Measurements from ENCODE around the gene EDDM13. TPM values are rescaled to one million over a fixed set of nuclear protein-coding genes. Genes with fewer than 3 reads are reported as not detected.
"Not testable (repeated sequence)": the region's sequence is repeated elsewhere in the genome, so short reads cannot be mapped to it uniquely, and the experiment has no call there.

The EDDM13 gene
- total RNA-seq, 1 donor from 2014 or later: not detected

DNA sequence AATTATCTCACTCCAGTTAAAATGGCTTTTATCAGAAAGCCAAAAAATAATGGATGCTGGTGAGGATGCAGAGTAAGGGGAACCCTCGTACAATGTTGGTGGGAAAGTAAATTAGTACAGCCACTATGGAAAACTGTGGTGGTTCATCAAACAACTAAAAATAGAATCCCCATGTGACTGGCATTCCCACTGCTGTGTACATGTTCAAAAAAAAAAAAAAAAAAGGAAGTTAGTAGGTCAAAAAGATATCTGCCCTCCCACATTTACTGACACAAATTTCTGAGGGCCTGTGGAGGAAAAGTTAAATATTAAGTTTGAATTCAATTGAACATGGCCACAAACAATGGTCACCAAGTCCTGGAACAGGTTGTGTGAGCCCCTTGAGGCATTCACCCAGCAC, 51.9 kb downstream of the EDDM13 start:
- Mint-ChIP-seq H3K4me1 (ENCODE audit: low read depth, unreplicated experiment) (no peaks in the 10 kb centered on the region), H3K27ac (ENCODE audit: unreplicated experiment) (no peak overlapping the region), H3K27me3 (ENCODE audit: unreplicated experiment) (peaks cover 5% of the 10 kb centered on the region)

DNA sequence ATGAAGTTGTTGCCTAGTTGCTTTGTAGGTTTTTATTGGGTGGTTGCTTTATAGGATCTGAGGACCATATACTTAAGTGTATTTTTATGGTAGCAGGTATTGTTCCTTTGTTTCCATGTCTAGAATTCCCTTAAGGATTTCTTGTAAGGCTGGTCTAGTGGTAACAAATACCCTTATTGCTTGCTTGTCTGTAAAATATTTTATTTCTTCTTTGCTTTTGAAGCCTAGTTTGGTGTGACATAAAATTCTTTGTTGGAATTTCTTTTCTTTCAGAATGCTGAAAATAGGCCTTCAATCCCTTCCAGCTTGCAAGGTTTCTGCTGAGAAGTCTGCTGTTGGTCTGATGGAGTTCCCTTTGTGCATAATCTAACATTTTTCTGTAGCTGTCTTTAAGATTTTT, 60.1 kb downstream of the EDDM13 start:
- TF ChIP-seq, protein P1, sequence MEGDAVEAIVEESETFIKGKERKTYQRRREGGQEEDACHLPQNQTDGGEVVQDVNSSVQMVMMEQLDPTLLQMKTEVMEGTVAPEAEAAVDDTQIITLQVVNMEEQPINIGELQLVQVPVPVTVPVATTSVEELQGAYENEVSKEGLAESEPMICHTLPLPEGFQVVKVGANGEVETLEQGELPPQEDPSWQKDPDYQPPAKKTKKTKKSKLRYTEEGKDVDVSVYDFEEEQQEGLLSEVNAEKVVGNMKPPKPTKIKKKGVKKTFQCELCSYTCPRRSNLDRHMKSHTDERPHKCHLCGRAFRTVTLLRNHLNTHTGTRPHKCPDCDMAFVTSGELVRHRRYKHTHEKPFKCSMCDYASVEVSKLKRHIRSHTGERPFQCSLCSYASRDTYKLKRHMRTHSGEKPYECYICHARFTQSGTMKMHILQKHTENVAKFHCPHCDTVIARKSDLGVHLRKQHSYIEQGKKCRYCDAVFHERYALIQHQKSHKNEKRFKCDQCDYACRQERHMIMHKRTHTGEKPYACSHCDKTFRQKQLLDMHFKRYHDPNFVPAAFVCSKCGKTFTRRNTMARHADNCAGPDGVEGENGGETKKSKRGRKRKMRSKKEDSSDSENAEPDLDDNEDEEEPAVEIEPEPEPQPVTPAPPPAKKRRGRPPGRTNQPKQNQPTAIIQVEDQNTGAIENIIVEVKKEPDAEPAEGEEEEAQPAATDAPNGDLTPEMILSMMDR (IDR thresholded peaks at IDR 0.05; ENCODE audit: partially characterized antibody, unreplicated experiment): no peak
- Mint-ChIP-seq H3K4me3 (ENCODE audit: unreplicated experiment) (no peak overlapping the region), H3K9me3 (ENCODE audit: unreplicated experiment) (peaks cover 2% of the 10 kb centered on the region), H3K27me3 (ENCODE audit: unreplicated experiment) (peaks cover 3% of the 10 kb centered on the region), H3K36me3 (ENCODE audit: unreplicated experiment) (peaks cover 5% of the 10 kb centered on the region), H3K4me1 (ENCODE audit: low read depth, unreplicated experiment) (no peaks in the 10 kb centered on the region), H3K27ac (ENCODE audit: unreplicated experiment) (no peak overlapping the region)
- no peak for DNase-seq

More for the DNA sequence above, 51.9 kb downstream of the EDDM13 start:
- DNase-seq: no peak
- no peaks in the 10 kb centered on the region for H3K36me3 Mint-ChIP-seq (ENCODE audit: unreplicated experiment)
- no peak overlapping the region for H3K4me3 Mint-ChIP-seq (ENCODE audit: unreplicated experiment)
- peaks cover 2% of the 10 kb centered on the region for H3K9me3 Mint-ChIP-seq (ENCODE audit: unreplicated experiment)
- TF ChIP-seq, protein P1 (IDR thresholded peaks at IDR 0.05; ENCODE audit: partially characterized antibody, unreplicated experiment): no peak

DNA sequence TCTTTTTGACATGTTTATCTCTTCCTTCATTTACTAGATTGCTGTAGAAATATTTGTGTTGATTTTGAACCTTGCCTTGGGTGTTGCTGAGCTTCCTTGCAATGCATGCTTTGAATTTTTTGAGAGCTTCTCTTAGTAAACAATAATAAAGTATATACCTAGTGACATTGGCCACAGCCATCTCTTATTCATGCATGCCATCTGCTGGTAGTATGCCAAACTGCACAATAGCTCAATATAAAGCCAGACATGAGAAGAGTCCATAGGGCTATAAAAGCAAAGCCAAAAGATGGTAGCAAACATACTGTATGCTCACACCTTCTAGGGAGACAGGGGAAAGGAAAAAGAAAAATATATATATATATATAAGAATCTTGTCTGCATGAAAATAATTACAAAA, 61.0 kb downstream of the EDDM13 start:
- peak; percentile 24 for DNase-seq
- H3K4me1 Mint-ChIP-seq (ENCODE audit: low read depth, unreplicated experiment): no peaks in the 10 kb centered on the region
- H3K4me3 Mint-ChIP-seq (ENCODE audit: unreplicated experiment): no peak overlapping the region
- H3K36me3 Mint-ChIP-seq (ENCODE audit: unreplicated experiment): peaks cover 5% of the 10 kb centered on the region
- H3K9me3 Mint-ChIP-seq (ENCODE audit: unreplicated experiment): peaks cover 5% of the 10 kb centered on the region
- H3K27me3 Mint-ChIP-seq (ENCODE audit: unreplicated experiment): peaks cover 3% of the 10 kb centered on the region
- TF ChIP-seq, protein P1 (IDR thresholded peaks at IDR 0.05; ENCODE audit: partially characterized antibody, unreplicated experiment): peak; percentile 75
- no peak overlapping the region for H3K27ac Mint-ChIP-seq (ENCODE audit: unreplicated experiment)

DNA sequence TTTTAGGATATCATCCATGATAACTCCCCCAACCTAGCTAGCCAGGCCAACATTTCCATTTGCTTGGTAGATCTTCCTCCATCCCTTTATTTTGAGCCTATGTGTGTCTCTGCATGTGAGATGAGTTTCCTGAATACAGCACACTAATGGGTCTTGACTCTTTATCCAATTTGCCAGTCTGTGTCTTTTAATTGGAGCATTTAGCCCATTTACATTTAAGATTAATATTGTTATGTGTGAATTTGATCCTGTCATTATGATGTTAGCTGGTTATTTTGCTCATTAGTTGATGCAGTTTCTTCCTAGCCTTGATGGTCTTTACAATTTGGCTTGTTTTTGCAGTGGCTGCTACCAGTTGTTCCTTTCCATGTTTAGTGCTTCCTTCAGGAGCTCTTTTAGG, 62.8 kb downstream of the EDDM13 start:
- H3K27ac Mint-ChIP-seq (ENCODE audit: unreplicated experiment); H3K4me1 Mint-ChIP-seq (ENCODE audit: low read depth, unreplicated experiment); H3K9me3 Mint-ChIP-seq (ENCODE audit: unreplicated experiment); H3K4me3 Mint-ChIP-seq (ENCODE audit: unreplicated experiment); DNase-seq; H3K27me3 Mint-ChIP-seq (ENCODE audit: unreplicated experiment); H3K36me3 Mint-ChIP-seq (ENCODE audit: unreplicated experiment): not testable (repeated sequence)

DNA sequence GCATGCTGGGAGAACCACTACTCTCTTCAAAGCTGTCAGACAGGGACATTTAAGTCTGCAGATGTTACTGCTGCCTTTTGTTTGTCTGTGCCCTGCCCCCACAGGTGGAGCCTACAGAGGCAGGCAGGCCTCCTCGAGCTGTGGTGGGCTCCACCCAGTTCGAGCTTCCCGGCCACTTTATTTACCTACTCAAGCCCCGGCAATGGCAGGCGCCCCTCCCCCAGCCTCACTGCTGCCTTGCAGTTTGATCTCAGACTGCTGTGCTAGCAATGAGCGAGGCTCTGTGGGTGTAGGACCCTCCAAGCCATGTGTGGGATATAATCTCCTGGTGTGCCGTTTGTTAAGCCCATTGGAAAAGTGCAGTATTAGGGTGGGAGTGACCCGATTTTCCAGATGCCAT, 64.5 kb downstream of the EDDM13 start:
- not testable (repeated sequence) for H3K27me3 Mint-ChIP-seq (ENCODE audit: unreplicated experiment); H3K9me3 Mint-ChIP-seq (ENCODE audit: unreplicated experiment)

DNA sequence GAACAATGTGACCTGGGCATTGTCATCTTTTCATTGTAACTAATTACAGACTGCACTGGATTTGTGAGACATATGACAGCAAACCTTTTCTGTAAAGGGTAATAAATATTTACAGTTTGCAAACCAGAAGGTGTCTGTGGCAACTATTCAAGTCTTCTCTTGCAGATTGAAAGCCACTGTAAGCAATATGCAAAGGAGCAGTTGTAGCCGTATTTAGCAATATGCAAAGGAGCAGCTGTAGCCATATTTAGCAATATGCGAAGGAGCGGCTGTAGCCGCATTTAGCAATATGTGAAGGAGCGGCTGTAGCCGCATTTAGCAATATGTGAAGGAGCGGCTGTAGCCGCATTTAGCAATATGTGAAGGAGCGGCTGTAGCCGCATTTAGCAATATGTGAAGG, 66.5 kb downstream of the EDDM13 start:
- H3K9me3 Mint-ChIP-seq (ENCODE audit: unreplicated experiment): peaks cover 13% of the 10 kb centered on the region
- not testable (repeated sequence) for H3K4me1 Mint-ChIP-seq (ENCODE audit: low read depth, unreplicated experiment); H3K27me3 Mint-ChIP-seq (ENCODE audit: unreplicated experiment); H3K27ac Mint-ChIP-seq (ENCODE audit: unreplicated experiment); H3K4me3 Mint-ChIP-seq (ENCODE audit: unreplicated experiment); DNase-seq
- H3K36me3 Mint-ChIP-seq (ENCODE audit: unreplicated experiment): peaks cover 16% of the 10 kb centered on the region

More for the DNA sequence above, 64.5 kb downstream of the EDDM13 start:
- not testable (repeated sequence) for H3K4me3 Mint-ChIP-seq (ENCODE audit: unreplicated experiment); DNase-seq; H3K4me1 Mint-ChIP-seq (ENCODE audit: low read depth, unreplicated experiment); H3K27ac Mint-ChIP-seq (ENCODE audit: unreplicated experiment)
- peaks cover 14% of the 10 kb centered on the region for H3K36me3 Mint-ChIP-seq (ENCODE audit: unreplicated experiment)

DNA sequence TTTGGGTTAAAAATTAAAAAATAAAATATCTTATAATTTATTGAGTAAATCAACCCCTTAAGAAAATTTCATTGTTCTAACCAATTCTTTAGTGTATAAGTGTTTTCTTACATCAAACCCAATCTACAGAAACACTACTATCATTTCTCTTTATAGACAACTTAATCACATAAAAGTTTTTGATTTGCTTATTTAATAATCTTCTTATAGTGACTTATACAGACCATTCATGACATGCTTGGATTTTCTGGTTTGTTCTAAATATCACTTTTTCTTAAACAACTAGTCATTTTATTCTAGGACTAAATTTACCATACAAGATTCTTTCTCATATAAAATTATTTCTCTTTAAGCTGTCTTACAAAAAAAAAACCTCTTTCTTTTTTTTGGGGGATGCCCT, 69.4 kb downstream of the EDDM13 start:
- DNase-seq: no peak
- H3K4me1 Mint-ChIP-seq (ENCODE audit: low read depth, unreplicated experiment): no peaks in the 10 kb centered on the region
- H3K27ac Mint-ChIP-seq (ENCODE audit: unreplicated experiment): no peak overlapping the region
- H3K36me3 Mint-ChIP-seq (ENCODE audit: unreplicated experiment): peaks cover 16% of the 10 kb centered on the region
- peaks cover 11% of the 10 kb centered on the region for H3K9me3 Mint-ChIP-seq (ENCODE audit: unreplicated experiment)
- TF ChIP-seq, protein P1 (IDR thresholded peaks at IDR 0.05; ENCODE audit: partially characterized antibody, unreplicated experiment): no peak
- no peak overlapping the region for H3K4me3 Mint-ChIP-seq (ENCODE audit: unreplicated experiment)
- H3K27me3 Mint-ChIP-seq (ENCODE audit: unreplicated experiment): no peaks in the 10 kb centered on the region

Measured in glutamatergic neuron (in vitro differentiated cells).